Measurements from ENCODE around the gene BAZ2B.
A peak's percentile ranks its signal among the peaks of the same experiment; 100 is the strongest.
"Not testable (repeated sequence)": the region's sequence is repeated elsewhere in the genome, so short reads cannot be mapped to it uniquely, and the experiment has no call there.

Gene BAZ2B

DNA sequence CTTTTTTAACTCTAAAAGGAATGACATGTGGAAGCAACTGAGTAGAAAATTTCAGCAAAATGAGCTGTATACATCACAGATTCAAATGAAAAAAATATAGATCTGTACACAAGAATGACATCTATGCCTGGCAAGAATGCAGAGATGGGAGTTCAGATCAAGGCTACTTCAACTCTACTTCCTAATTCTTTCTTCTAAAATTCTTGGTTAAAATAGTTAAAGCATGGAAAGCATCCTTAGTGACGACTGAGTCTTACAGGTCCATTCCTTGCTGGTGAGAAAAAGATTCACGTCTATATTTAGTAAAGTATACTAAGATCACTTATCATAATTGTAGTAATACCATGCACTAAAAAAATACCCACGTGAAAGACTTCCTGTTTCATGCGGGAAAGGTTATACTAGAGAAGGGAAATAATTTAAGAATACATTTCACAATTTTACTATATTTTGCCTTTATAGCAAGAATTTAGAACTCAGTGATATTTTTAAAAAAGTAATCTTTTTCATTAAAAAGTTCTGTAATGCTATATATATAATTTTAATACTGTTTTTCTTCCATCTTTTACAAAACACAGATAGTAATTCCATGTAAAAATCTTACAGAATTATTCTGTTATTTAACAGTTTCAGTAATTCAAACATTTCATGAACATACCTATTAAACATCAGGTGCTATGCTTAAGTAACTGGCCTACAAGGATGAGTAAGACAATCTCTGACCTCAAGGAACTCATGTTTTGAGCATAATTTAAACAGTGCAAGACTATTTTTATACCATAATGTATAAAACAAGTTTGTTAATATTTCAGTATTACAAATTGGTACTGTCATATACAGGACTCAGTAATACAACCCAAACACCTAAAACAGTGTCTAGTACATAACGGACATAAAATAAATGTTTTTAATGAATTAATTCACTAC lies 159.6 kb downstream of the BAZ2B start:
- peak; percentile 1 for DNase-seq

GRCh38 chr2:159455330-159455918 lies 160.9 kb downstream of the BAZ2B start:
- DNase-seq: no peak

GRCh38 chr2:159454185-159454584 lies 162.2 kb downstream of the BAZ2B start:
- DNase-seq: no peak

DNA sequence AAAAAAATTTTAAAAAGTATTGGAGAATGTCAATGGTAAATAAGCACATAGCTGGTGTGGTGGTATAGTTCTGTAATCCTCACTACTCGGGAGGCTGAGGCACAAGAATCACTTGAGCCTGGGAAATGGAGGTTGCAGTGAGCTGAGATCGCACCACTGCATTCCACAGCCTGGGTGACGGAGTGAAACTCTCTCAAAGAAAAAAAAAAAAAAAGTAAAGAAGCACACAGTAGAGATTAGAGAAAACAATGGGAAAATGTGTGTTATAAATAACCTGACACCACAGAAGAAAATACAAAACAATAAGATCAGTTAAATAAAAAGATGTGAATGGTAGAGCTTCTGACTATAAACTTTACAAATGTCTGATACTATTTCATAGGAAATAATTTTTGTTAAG lies 166.2 kb downstream of the BAZ2B start:
- DNase-seq: no peak

GRCh38 chr2:159449504-159450124 lies 166.7 kb downstream of the BAZ2B start:
- no peak for DNase-seq

- no peak for DNase-seq
These were observed 169.5 kb downstream of the BAZ2B start for GRCh38 chr2:159446817-159447216.

DNA sequence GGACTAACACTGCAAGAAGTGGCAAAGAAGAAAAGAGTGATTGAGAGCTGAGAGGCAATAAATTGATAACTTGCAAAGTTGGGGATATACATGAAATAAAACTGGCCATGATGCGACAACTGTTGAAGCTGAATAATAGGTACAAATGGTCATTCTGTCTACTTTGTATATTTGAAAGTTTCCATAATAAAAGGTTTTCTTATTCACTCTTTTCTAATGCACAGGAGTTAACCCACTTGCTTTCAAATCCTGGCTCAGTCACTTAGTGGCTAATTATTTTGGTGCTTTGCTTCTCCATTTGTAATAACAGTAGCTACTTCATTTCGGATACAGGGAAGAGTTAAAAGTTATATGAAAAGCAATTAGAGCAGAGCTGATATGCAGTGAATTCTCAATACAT lies 170.1 kb downstream of the BAZ2B start:
- DNase-seq: no peak

GRCh38 chr2:159445307-159445706 lies 171.0 kb downstream of the BAZ2B start:
- DNase-seq: no peak

GRCh38 chr2:159444754-159445153 lies 171.6 kb downstream of the BAZ2B start:
- no peak for DNase-seq

DNA sequence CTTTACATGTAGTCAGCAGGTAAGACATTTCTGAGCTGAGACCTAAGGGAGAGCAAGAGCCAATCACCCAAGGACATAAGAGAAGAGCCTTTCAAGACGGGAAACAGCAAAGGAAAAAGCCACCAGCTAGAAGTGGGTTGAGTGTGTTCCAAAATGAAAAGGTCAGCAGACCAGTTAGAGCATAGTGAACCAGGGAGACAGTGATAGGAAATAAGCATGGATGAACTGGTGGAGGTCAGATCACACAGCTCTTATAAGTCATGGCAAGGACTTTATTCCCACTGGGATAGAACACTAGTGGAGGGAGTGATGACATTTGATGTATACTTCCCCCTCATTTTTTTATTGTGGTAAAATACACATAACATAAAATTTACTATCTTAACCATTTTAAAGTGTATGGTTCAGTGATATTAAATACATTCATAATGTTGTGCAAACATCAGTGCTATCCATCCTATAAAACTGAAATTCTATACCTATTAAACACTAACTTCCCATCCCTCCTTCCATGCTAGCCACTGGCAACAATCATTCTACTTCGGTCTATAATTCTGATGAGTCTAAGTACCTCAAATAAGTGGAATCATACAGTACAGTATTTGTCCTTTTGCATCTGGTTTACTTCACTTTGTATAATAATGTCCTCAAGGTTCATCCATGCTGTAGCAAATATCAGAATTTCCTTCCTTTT lies 174.0 kb downstream of the BAZ2B start:
- DNase-seq: no peak

DNA sequence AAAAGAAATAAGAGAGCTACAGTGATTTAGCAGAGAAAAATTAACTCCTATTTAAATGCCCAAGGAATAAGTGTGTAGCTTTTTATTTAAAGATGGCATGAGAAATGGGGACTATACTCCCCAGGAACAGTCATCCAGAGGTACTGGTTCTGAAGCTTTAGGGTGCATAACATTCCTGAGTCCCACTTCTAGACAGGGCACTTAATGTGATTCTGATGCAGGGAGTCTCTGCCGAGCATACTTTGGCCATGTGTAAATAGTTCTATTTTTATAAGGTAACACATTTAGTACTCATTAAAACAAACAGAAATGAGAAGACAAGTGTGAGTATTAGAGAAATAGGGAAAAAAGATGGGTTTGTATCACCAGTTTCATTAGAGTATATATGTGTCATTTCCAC lies 175.2 kb downstream of the BAZ2B start:
- DNase-seq: no peak

- DNase-seq: no peak
These were observed 176.9 kb downstream of the BAZ2B start for GRCh38 chr2:159439421-159439820.

GRCh38 chr2:159438720-159439353 lies 177.5 kb downstream of the BAZ2B start:
- no peak for DNase-seq

DNA sequence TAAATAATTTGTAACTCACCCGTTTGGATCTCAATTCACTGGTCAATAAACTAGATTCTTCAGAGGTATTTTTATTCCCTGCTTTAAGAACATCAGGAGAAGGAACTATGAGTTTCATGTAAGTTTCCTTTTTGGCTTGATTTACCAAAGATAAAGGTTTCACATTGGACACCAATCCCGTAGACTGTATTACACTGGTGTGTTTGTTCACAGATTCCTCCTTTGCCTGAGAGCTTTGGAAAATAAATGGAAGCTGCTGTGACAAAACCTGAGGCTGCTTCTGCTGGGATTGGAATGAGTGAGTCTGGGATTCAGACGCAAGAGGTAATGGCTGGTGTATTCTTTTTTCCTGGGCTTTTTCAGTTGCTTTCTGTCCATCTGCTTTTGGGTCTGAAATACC lies 178.1 kb downstream of the BAZ2B start:
- no peak for DNase-seq

GRCh38 chr2:159432610-159433009 lies 183.7 kb downstream of the BAZ2B start:
- DNase-seq: no peak

- no peak for DNase-seq
These were observed 189.3 kb downstream of the BAZ2B start for GRCh38 chr2:159427048-159427447.

DNA sequence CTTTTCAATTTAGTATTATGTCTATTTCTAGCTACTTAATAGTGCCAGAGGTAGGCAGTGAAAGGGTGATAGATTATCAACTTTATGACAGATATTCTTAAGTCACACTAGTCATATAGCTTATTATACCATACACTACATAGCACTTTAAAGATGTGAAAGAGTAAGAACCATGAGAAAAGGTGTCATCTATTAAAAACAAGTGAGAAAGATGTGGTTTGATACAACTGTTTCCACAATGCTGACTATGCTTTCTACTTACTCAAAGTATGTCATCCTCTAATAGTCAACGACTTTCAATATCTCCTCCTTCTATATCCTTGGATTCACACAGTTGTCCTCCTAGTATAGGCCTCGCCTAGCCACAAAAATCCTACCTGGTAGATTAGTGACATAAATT lies 196.9 kb downstream of the BAZ2B start:
- DNase-seq: no peak

DNA sequence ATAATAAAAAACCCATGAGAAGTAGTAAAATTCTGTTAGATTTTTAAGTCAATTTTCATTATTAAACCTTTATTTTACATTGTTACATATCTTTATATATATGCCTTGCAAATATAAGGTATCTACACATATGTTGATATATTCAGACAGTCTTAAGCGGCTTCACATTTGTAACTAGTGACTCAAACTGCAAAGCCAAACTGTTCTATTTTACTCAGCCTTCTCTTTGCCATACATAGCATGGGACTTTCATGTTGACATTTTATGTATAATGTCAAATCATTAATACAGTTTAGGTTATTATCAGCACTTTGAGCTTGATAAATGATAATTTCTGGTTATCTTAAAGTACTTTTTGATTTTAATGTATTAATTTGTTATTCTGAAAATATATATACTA lies 204.9 kb downstream of the BAZ2B start:
- DNase-seq: no peak

GRCh38 chr2:159410276-159410675 lies 206.1 kb downstream of the BAZ2B start:
- no peak for DNase-seq

DNA sequence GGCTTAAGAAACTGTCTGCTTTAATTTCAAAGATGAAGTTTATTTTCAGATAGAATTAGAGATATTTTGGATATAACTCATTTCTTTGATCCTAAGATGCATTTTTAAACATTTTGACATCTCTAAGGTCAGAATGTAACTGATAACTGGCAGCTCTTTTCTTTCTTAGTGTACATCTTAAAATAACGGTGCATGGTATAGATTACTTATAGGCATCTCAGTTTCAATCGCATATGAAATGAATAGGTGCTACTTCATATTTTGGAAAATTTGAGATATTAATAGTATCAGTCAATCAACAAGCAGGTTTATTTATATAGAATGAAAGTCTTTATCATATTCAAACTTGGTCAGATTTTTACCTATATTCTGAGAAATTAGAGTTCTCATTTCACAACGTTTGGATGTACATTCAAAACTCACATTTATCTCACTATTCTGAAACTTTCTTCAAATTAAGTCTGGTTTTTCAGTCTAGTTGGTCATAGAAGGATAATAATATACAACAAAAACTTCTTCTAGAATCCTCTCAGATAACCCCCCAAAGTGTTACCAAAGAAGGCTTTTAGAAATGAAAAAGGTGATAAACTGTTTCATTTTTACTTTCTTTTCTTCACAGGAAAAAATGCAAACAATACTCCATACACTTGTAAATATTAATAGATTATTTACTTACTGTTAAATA lies 207.1 kb downstream of the BAZ2B start:
- no peak for DNase-seq

DNA sequence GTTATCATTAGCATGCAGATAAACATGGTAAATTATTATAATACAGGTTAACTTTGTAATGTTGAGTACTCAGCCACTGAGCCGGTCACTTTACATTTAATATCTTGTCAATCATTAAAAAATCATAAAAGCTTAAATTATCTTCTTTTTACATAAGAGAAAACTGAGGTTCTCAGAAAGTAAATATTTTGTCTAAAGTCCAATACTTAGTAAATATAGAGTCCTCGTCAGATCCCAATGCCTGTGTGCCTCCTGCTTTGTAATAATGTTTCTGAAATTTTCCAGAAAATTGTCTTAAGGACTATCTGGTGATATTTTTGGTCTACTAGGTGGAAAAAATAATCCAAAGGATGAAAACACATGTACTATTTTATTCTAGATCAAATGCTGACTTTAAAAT lies 213.6 kb downstream of the BAZ2B start:
- DNase-seq: no peak

DNA sequence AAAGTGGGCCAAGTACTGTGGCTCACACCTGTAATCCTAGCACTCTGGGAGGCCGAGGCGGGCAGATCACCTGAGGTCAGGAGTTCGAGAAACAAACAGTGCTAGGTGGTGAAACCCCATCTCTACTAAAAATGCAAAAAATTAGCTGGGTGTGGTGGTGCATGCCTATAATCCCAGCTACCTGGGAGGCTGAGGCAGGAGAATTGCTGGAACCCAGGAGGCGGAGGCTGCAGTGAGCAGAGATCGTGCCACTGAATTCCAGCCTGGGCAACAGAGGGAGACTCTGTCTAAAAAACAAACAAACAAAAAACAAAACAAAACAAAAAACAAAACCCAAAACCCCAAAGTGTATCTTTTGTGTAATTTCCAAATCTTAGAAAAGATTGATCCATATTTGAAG lies 214.2 kb downstream of the BAZ2B start:
- DNase-seq: not testable (repeated sequence)

Measured in EL (cell line).